Measurements from ENCODE around the gene FBXO21. TPM values are rescaled to one million over a fixed set of nuclear protein-coding genes. Genes with fewer than 3 reads are reported as not detected.
A peak's percentile ranks its signal among the peaks of the same experiment; 100 is the strongest.
"Not testable (repeated sequence)": the region's sequence is repeated elsewhere in the genome, so short reads cannot be mapped to it uniquely, and the experiment has no call there.

FBXO21 gene
- total RNA-seq, 2 experiments from 2014 or later, result 25.2 to 25.9 TPM

- ChIA-PET CTCF (interaction anchor here (0.7 to 1.2 kb wide), 3 partner anchors 25 to 76 kb away, joined by 3 to 4 read pairs (median 3); no protein-coding TSS in a partner anchor), POLR2A (no interaction called here)
- H3K9me3 Mint-ChIP-seq, result no peaks in the 10 kb centered on the region
- no peak for DNase-seq
- peaks cover 24% of the 10 kb centered on the region for H3K4me1 Mint-ChIP-seq
- no peak overlapping the region for H3K4me3 Mint-ChIP-seq
- no peaks in the 10 kb centered on the region for H3K36me3 Mint-ChIP-seq (ENCODE audit: low read depth)
- H3K27me3 Mint-ChIP-seq, result peaks cover 43% of the 10 kb centered on the region
- H3K27ac Mint-ChIP-seq, result no peak overlapping the region
These were observed 88.1 kb downstream of the FBXO21 start for GRCh38 chr12:117101953-117102799.

DNA sequence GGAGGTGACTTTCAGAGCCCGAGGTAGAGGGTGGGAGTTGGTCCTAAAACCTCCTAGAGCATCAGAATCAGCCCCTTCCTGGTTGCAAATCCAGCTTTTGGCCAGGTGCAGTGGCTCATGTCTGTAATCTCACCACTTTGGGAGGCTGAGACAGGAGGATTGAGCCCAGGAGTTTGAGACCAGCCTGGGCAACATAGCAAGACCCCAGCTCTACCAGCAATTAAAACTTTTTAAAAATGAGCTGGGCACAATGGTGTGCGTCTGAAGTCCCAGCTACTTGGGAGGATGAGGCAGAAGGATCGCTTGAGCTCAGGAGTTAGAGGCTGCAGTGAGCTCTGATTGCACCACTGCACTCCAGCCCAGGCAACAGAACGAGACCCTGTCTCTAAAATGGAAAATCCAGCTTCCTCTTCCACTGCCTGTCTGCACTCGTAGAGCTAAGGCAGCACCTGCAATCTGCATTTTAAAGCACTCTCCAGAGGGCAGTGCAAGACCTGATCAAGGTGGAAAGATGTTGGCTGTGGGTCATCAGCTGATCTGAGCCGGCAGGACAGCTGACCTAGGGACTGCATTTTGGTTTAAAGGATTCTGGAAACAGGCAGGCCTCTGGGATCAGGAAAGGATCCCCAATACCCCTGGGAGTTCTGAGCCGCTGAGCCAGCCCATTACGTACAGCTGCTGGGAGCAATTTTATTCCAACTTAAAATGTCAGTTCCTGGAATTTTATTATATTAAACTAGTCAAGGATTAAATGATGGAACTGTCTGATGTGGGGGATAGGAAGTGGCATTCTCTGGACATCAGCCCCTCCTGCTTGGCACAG is 89.2 kb downstream of the FBXO21 start:
- Mint-ChIP-seq H3K36me3 (ENCODE audit: low read depth) (no peaks in the 10 kb centered on the region), H3K4me1 (peaks cover 31% of the 10 kb centered on the region), H3K4me3 (no peak overlapping the region), H3K27ac (no peak overlapping the region), H3K27me3 (peaks cover 45% of the 10 kb centered on the region), H3K9me3 (no peaks in the 10 kb centered on the region)
- ChIA-PET CTCF (interaction anchor here (0.9 kb wide), 1 partner anchor 15 kb away, joined by 4 read pairs; no protein-coding TSS in a partner anchor), POLR2A (no interaction called here)
- no peak for DNase-seq

- H3K4me3 Mint-ChIP-seq, result peak overlapping the region; percentile 77
- H3K4me1 Mint-ChIP-seq, result peaks cover 24% of the 10 kb centered on the region
- ChIA-PET POLR2A (no interaction called here), CTCF (interaction anchor here (0.9 to 1.0 kb wide), 4 partner anchors 12 to 1064 kb away, joined by 3 to 4 read pairs (median 4); no protein-coding TSS in a partner anchor)
- no peak for DNase-seq
- H3K27me3 Mint-ChIP-seq, result peaks cover 42% of the 10 kb centered on the region
- H3K36me3 Mint-ChIP-seq (ENCODE audit: low read depth), result no peaks in the 10 kb centered on the region
- no peaks in the 10 kb centered on the region for H3K9me3 Mint-ChIP-seq
- H3K27ac Mint-ChIP-seq, result no peak overlapping the region
These were observed 90.0 kb downstream of the FBXO21 start for GRCh38 chr12:117100251-117100650.

GRCh38 chr12:117098361-117099217 is 91.7 kb downstream of the FBXO21 start:
- Mint-ChIP-seq H3K9me3 (no peaks in the 10 kb centered on the region), H3K27ac (peak overlapping the region; percentile 25), H3K4me1 (peaks cover 24% of the 10 kb centered on the region), H3K36me3 (ENCODE audit: low read depth) (no peaks in the 10 kb centered on the region), H3K4me3 (peak overlapping the region; percentile 75), H3K27me3 (peaks cover 35% of the 10 kb centered on the region)
- peak; percentile 37 for DNase-seq
- ChIA-PET CTCF (interaction anchor here (0.5 to 1.9 kb wide), 3 partner anchors 21 to 144 kb away, joined by 3 to 6 read pairs (median 3); no protein-coding TSS in a partner anchor), POLR2A (no interaction called here)

- POLR2A ChIA-PET, result no interaction called here
- Mint-ChIP-seq H3K4me3 (peak overlapping the region; percentile 75), H3K4me1 (peaks cover 24% of the 10 kb centered on the region), H3K9me3 (no peaks in the 10 kb centered on the region), H3K36me3 (ENCODE audit: low read depth) (no peaks in the 10 kb centered on the region), H3K27me3 (peaks cover 34% of the 10 kb centered on the region), H3K27ac (peak overlapping the region; percentile 41)
- CTCF ChIA-PET, result interaction anchor here (0.5 to 1.9 kb wide), 4 partner anchors 21 to 143 kb away, joined by 3 to 6 read pairs (median 3); no protein-coding TSS in a partner anchor
- DNase-seq, result no peak
These were observed 92.3 kb downstream of the FBXO21 start for GRCh38 chr12:117098024-117098360.

DNA sequence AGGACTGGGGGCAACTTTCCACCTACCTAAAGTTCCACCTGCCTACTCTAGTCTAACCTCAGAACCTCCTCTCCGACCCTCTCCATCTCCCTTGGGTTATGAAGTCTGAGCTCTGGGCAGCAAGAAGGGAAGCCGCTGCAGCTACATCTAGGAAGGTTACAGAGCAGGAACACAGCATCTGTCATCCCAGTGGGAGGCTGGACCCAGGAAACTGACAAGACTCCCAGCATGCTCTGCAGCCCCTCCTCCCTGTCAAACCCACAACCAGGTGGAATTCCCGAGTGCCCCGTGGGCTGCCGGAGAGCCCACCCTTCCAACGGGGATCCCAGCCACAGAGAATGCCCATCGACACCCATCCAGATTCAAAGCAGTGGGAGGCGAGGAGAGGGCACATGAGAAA is 93.1 kb downstream of the FBXO21 start:
- Mint-ChIP-seq H3K9me3 (no peaks in the 10 kb centered on the region), H3K27ac (no peak overlapping the region), H3K4me3 (peak overlapping the region; percentile 75), H3K4me1 (peaks cover 24% of the 10 kb centered on the region), H3K36me3 (ENCODE audit: low read depth) (no peaks in the 10 kb centered on the region), H3K27me3 (peaks cover 30% of the 10 kb centered on the region)
- ChIA-PET CTCF (interaction anchor here (1.0 to 1.4 kb wide), 2 partner anchors 21 to 92 kb away, joined by 3 read pairs; no protein-coding TSS in a partner anchor), POLR2A (no interaction called here)
- no peak for DNase-seq

- Mint-ChIP-seq H3K4me3 (no peak overlapping the region), H3K4me1 (peaks cover 24% of the 10 kb centered on the region), H3K9me3 (no peaks in the 10 kb centered on the region), H3K36me3 (ENCODE audit: low read depth) (no peaks in the 10 kb centered on the region), H3K27me3 (peaks cover 25% of the 10 kb centered on the region), H3K27ac (no peak overlapping the region)
- CTCF ChIA-PET, result interaction anchor here (1.0 to 1.4 kb wide), 3 partner anchors 15 to 92 kb away, joined by 3 to 4 read pairs (median 3); no protein-coding TSS in a partner anchor
- POLR2A ChIA-PET, result no interaction called here
- DNase-seq, result no peak
These were observed 93.7 kb downstream of the FBXO21 start for GRCh38 chr12:117096501-117097042.

GRCh38 chr12:117095191-117095590 is 95.1 kb downstream of the FBXO21 start:
- CTCF ChIA-PET, result interaction anchor here (0.6 to 0.8 kb wide), 3 partner anchors 51 to 340 kb away, joined by 3 to 4 read pairs (median 3); no protein-coding TSS in a partner anchor
- Mint-ChIP-seq H3K27me3 (peaks cover 19% of the 10 kb centered on the region), H3K4me1 (peaks cover 24% of the 10 kb centered on the region)
- H3K4me3 Mint-ChIP-seq; H3K27ac Mint-ChIP-seq; H3K9me3 Mint-ChIP-seq; POLR2A ChIA-PET; DNase-seq; H3K36me3 Mint-ChIP-seq (ENCODE audit: low read depth): not testable (repeated sequence)

DNA sequence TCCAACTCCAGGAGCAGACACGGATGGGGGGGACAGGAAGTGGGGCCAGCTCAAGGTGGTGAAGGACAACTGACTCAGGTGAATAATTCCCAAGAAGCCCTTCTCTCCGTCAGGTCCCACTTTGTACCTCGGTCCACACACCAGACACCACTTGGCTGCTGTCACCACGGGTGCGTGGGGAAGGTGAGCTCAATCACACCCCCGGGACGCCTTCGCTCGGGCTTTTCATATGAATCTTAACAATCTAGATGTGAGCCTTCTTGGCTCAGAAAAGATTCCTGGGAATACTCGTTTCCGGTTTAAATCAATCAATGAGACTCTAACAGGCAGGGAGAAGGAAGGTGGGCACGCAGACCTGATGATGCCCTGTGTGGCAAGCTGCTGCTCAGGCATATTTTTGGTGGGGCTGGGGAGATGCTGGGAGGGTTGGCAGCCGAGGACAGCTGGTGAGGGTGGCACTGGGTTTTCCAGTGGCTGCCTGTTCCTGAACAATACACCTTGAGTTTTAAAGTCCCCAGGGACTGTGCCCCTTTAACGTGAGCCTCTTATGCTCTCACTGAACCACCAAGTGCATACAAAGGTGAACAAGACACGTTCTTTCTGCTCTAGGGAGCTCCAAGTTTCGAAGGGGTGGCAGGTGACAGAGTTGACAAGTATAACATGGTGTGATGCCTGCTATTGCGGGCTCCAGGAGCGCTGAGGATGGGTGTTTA is 96.2 kb downstream of the FBXO21 start:
- DNase-seq, result no peak
- ChIA-PET CTCF (interaction anchor here (0.7 to 1.5 kb wide), 6 partner anchors 9 to 40 kb away, joined by 3 to 5 read pairs (median 4); no protein-coding TSS in a partner anchor), POLR2A (interaction anchor here (1.0 kb wide), 1 partner anchor 17 kb away, joined by 3 read pairs; no protein-coding TSS in a partner anchor)
- Mint-ChIP-seq H3K4me1 (peaks cover 18% of the 10 kb centered on the region), H3K4me3 (no peak overlapping the region), H3K27ac (no peak overlapping the region), H3K36me3 (ENCODE audit: low read depth) (peaks cover 8% of the 10 kb centered on the region), H3K27me3 (peaks cover 15% of the 10 kb centered on the region), H3K9me3 (peaks cover 11% of the 10 kb centered on the region)

- H3K27ac Mint-ChIP-seq, result no peak overlapping the region
- peaks cover 15% of the 10 kb centered on the region for H3K27me3 Mint-ChIP-seq
- H3K36me3 Mint-ChIP-seq (ENCODE audit: low read depth), result peaks cover 9% of the 10 kb centered on the region
- H3K4me1 Mint-ChIP-seq, result peaks cover 18% of the 10 kb centered on the region
- CTCF ChIA-PET, result interaction anchor here (0.6 to 1.5 kb wide), 5 partner anchors 13 to 1004 kb away, joined by 3 to 5 read pairs (median 4); no protein-coding TSS in a partner anchor
- no peak overlapping the region for H3K4me3 Mint-ChIP-seq
- peaks cover 11% of the 10 kb centered on the region for H3K9me3 Mint-ChIP-seq
- POLR2A ChIA-PET, result interaction anchor here (1.0 kb wide), 1 partner anchor 17 kb away, joined by 3 read pairs; no protein-coding TSS in a partner anchor
- no peak for DNase-seq
These were observed 96.8 kb downstream of the FBXO21 start for GRCh38 chr12:117093431-117093830.

DNA sequence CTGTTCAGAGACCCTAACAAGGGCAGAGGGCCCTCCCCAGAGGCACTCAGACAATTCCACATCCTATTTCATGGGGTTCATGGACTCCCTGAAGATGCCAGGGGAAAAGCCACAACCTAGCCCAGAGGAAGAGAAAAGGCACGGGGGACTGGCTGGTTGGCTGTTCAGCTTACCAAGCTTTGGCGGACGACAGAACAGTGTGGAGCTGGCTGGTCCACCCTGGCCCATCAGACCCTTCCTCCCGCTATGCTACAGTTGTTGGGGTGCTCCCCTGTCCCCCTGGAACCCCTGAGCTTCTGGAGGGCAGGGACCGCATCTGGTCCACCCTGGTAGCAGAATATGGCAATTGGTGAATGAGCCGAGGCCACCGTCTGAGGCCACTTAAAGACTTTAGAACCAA is 97.4 kb downstream of the FBXO21 start:
- DNase-seq, result no peak
- Mint-ChIP-seq H3K4me3 (no peak overlapping the region), H3K27ac (no peak overlapping the region), H3K4me1 (peaks cover 15% of the 10 kb centered on the region), H3K9me3 (peaks cover 11% of the 10 kb centered on the region), H3K27me3 (peaks cover 13% of the 10 kb centered on the region), H3K36me3 (ENCODE audit: low read depth) (peaks cover 9% of the 10 kb centered on the region)
- POLR2A ChIA-PET, result interaction anchor here (1.0 kb wide), 1 partner anchor 16 kb away, joined by 3 read pairs; no protein-coding TSS in a partner anchor
- CTCF ChIA-PET, result interaction anchor here (0.6 to 1.1 kb wide), 3 partner anchors 13 to 1003 kb away, joined by 3 to 5 read pairs (median 4); no protein-coding TSS in a partner anchor
